ENCODE data around the gene CAMSAP2.

Gene CAMSAP2

GRCh38 chr1:200899451-200899915, 160.8 kb downstream of the CAMSAP2 start:
- H3K4me1 ChIP-seq (ENCODE audit: control insufficient read depth, insufficient read depth, low read length) = peaks cover 4% of the 10 kb centered on the region; the same call in 1 of the 2 replicates
- H3K9me3 ChIP-seq (ENCODE audit: control insufficient read depth, insufficient read depth, low read depth, low read length) = no peaks in the 10 kb centered on the region
- H3K36me3 ChIP-seq (ENCODE audit: control insufficient read depth in 2 of 2, insufficient read depth in 1 of 2, low read length in 2 of 2) = peaks cover 0 to 41% of the 10 kb centered on the region in 2 experiments; a peak in 1 of 3 replicates
- no peak overlapping the region for H3K27ac ChIP-seq (ENCODE audit: extremely low read depth, low read depth, low read length)
- ChIA-PET POLR2A (no interaction called here), CTCF (no interaction called here)
- TF ChIP-seq ZNF398 (tag by site-specific recombination; IDR thresholded peaks at IDR 0.05) (no peak), ZNF629 (tag by site-specific recombination; IDR thresholded peaks at IDR 0.05) (no peak), ZNF580 (tag by site-specific recombination; IDR thresholded peaks at IDR 0.05) (no peak), ZNF16 (tag by site-specific recombination; IDR thresholded peaks at IDR 0.05; ENCODE audit: low read depth) (no peak), ZBTB20 (tag by site-specific recombination; IDR thresholded peaks at IDR 0.05) (no peak), RBAK (tag by site-specific recombination; IDR thresholded peaks at IDR 0.05) (no peak), ZNF621 (tag by site-specific recombination; IDR thresholded peaks at IDR 0.05) (no peak), ZNF211 (tag by site-specific recombination; IDR thresholded peaks at IDR 0.05; ENCODE audit: low read depth) (no peak), KLF9 (tag by site-specific recombination; IDR thresholded peaks at IDR 0.05; ENCODE audit: low read depth) (no peak), ZNF37A (tag by site-specific recombination; IDR thresholded peaks at IDR 0.05) (no peak), YY2 (tag by site-specific recombination; IDR thresholded peaks at IDR 0.05) (no peak), ZNF174 (tag by site-specific recombination; IDR thresholded peaks at IDR 0.05) (no peak), ZBTB48 (tag by site-specific recombination; IDR thresholded peaks at IDR 0.05) (no peak), ZNF501 (tag by site-specific recombination; IDR thresholded peaks at IDR 0.05) (no peak), ZSCAN16 (tag by site-specific recombination; IDR thresholded peaks at IDR 0.05) (no peak), ZNF350 (tag by site-specific recombination; IDR thresholded peaks at IDR 0.05) (no peak), ZNF394 (tag by site-specific recombination; IDR thresholded peaks at IDR 0.05; ENCODE audit: borderline replicate concordance) (no peak), AEBP2 (tag by site-specific recombination; IDR thresholded peaks at IDR 0.05; ENCODE audit: borderline replicate concordance) (no peak)
- TF ChIP-seq, protein P1, sequence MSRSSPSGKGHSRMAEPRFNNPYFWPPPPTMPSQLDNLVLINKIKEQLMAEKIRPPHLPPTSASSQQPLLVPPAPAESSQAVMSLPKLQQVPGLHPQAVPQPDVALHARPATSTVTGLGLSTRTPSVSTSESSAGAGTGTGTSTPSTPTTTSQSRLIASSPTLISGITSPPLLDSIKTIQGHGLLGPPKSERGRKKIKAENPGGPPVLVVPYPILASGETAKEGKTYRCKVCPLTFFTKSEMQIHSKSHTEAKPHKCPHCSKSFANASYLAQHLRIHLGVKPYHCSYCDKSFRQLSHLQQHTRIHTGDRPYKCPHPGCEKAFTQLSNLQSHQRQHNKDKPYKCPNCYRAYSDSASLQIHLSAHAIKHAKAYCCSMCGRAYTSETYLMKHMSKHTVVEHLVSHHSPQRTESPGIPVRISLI (tag by site-specific recombination; IDR thresholded peaks at IDR 0.05) = no peak
- H3K4me3 ChIP-seq (ENCODE audit: low read depth, low read length) = no peak overlapping the region

- H3K36me3 ChIP-seq (ENCODE audit: control insufficient read depth in 2 of 2, insufficient read depth in 1 of 2, low read length in 2 of 2) = peaks cover 0 to 41% of the 10 kb centered on the region in 2 experiments; a peak in 1 of 3 replicates
- no peak overlapping the region for H3K27ac ChIP-seq (ENCODE audit: extremely low read depth, low read depth, low read length)
- ChIA-PET POLR2A (interaction anchor here (1.5 kb wide), 1 partner anchor 9 kb away, joined by 4 read pairs; no protein-coding TSS in a partner anchor), CTCF (no interaction called here)
- H3K4me1 ChIP-seq (ENCODE audit: control insufficient read depth, insufficient read depth, low read length) = peaks cover 4% of the 10 kb centered on the region; the same call in 1 of the 2 replicates
- H3K4me3 ChIP-seq (ENCODE audit: low read depth, low read length) = no peak overlapping the region
- H3K9me3 ChIP-seq (ENCODE audit: control insufficient read depth, insufficient read depth, low read depth, low read length) = no peaks in the 10 kb centered on the region
- TF ChIP-seq, protein P2, sequence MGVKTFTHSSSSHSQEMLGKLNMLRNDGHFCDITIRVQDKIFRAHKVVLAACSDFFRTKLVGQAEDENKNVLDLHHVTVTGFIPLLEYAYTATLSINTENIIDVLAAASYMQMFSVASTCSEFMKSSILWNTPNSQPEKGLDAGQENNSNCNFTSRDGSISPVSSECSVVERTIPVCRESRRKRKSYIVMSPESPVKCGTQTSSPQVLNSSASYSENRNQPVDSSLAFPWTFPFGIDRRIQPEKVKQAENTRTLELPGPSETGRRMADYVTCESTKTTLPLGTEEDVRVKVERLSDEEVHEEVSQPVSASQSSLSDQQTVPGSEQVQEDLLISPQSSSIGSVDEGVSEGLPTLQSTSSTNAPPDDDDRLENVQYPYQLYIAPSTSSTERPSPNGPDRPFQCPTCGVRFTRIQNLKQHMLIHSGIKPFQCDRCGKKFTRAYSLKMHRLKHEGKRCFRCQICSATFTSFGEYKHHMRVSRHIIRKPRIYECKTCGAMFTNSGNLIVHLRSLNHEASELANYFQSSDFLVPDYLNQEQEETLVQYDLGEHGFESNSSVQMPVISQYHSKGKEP (tag by site-specific recombination; IDR thresholded peaks at IDR 0.05) = no peak
- no peak for TF ChIP-seq ZBTB20 (tag by site-specific recombination; IDR thresholded peaks at IDR 0.05)
- TF ChIP-seq KLF1 (tag by site-specific recombination; IDR thresholded peaks at IDR 0.05) = no peak
- TF ChIP-seq ZNF248 (tag by site-specific recombination; IDR thresholded peaks at IDR 0.05) = no peak
- no peak for TF ChIP-seq ZNF37A (tag by site-specific recombination; IDR thresholded peaks at IDR 0.05)
- TF ChIP-seq ZNF26 (tag by site-specific recombination; IDR thresholded peaks at IDR 0.05) = no peak
- no peak for TF ChIP-seq ZXDB (tag by site-specific recombination; IDR thresholded peaks at IDR 0.05)
- TF ChIP-seq ZNF2 (tag by site-specific recombination; IDR thresholded peaks at IDR 0.05) = no peak
Measured at GRCh38 chr1:200899954-200900867, 161.5 kb downstream of the CAMSAP2 start.
